GM06990 (cell line): ENCODE measurements around the gene MAP3K20.

Experiments
- DNase-seq: peaks from one replicate; pipeline ENCODE4 v3.0.0-alpha.2; 2011; ENCODE audit not compliant: insufficient read length; ENCODE audit errors: extremely low read depth
- H3K27me3 ChIP-seq: replicated peaks from 2 replicates; pipeline ENCODE4 v1.6.0; 2011; ENCODE audit warnings: low read length; ENCODE audit not compliant: control insufficient read depth, insufficient read depth
- H3K36me3 ChIP-seq: 2 replicates; pipeline ENCODE4 v1.5.1; 2011; ENCODE audit warnings: low read length; ENCODE audit not compliant: control insufficient read depth, insufficient read depth
- H3K4me3 ChIP-seq: replicated peaks from 2 replicates; pipeline ENCODE4 v1.5.1; 2011; ENCODE audit warnings: low read depth, mild to moderate bottlenecking, control low read depth, low read length
- TF ChIP-seq, protein P1 (sequence below): IDR thresholded peaks from 2 replicates; pipeline ENCODE4 v1.5.1; 2011; ENCODE audit warnings: low read length, control low read depth, mild to moderate bottlenecking, inconsistent platforms; ENCODE audit not compliant: insufficient read depth, poor library complexity, severe bottlenecking

Gene MAP3K20

DNA sequence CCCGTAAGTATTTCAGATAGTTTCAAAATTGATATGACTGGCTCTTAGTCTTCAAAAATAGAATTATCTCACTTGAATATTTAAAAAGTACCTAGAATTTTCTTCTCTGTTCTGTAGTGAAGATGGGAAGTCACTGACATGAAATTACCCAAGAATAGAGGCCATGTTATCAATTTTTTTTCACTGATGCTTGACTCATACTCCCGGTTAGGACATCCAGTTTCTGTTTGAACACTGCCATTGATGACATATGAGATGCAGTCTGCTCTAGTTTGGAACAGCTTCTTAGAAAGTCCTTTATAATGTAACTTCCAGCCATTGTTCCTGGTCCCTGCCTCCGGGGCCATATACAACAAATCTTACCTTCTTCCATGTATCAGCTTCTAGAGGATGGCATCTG lies 26.0 kb downstream of the MAP3K20 start:
- DNase-seq, result peak; percentile 28
- H3K36me3 ChIP-seq, result no peaks in the 10 kb centered on the region
- 0 out of 2 replicates have a peak overlapping the region, but pooled peaks have one; percentile 14 for H3K4me3 ChIP-seq
- TF ChIP-seq, protein P1, sequence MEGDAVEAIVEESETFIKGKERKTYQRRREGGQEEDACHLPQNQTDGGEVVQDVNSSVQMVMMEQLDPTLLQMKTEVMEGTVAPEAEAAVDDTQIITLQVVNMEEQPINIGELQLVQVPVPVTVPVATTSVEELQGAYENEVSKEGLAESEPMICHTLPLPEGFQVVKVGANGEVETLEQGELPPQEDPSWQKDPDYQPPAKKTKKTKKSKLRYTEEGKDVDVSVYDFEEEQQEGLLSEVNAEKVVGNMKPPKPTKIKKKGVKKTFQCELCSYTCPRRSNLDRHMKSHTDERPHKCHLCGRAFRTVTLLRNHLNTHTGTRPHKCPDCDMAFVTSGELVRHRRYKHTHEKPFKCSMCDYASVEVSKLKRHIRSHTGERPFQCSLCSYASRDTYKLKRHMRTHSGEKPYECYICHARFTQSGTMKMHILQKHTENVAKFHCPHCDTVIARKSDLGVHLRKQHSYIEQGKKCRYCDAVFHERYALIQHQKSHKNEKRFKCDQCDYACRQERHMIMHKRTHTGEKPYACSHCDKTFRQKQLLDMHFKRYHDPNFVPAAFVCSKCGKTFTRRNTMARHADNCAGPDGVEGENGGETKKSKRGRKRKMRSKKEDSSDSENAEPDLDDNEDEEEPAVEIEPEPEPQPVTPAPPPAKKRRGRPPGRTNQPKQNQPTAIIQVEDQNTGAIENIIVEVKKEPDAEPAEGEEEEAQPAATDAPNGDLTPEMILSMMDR, result no peak
- H3K27me3 ChIP-seq, result no peaks in the 10 kb centered on the region

DNA sequence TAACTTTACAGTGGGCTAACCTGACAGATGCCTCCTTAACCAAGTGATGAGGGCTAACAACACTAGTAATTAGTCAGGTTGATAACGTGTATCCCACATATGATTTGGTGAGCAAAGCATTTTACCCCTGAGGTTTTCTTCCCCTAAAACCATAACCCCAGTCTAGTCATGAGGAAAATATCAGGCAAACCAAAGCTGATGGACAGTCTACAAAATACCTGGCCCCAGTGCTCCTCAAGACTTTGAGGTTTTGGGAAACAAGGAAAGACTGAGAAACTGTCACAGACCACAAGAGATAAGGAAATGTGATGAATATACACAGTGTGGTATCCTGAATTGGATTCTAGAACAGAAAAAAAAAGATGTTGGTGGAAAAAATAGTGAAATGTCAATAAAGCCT lies 28.5 kb downstream of the MAP3K20 start:
- H3K4me3 ChIP-seq, result no peak overlapping the region
- H3K36me3 ChIP-seq, result no peaks in the 10 kb centered on the region
- no peaks in the 10 kb centered on the region for H3K27me3 ChIP-seq
- TF ChIP-seq, protein P1, result no peak
- no peak for DNase-seq

DNA sequence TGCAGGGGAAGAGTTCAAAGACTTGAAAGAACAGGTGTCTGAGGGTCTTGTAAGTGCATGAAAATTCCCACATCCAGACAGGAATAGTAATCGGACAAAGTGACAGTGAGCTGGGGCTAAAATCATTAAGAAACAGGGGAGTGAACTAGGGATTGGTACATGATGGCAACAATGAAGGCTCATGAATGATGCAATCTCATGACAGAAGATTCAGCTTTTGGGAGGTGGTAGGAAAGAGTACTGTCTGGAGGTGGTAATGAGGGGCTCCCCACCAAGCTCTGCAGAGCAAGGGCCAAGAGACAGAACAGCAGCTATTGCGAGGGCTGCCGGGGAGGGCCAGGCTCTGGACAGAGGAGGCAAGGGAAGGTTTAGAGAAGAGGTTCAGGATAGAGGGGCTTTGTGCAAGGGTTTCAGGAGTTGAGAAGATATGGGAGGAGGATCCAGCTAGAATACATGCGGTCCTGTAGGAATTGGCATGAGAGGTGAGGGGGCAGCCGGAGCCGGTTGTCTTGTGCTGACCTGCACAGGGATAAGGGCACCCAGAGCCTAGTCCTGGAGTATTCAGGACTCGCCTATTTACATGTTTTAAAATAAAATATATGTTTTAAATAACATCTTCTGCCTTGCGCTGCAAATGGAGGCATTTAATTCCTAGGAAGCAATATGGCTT lies 31.4 kb downstream of the MAP3K20 start:
- no peak for DNase-seq
- no peaks in the 10 kb centered on the region for H3K27me3 ChIP-seq
- no peaks in the 10 kb centered on the region for H3K36me3 ChIP-seq
- H3K4me3 ChIP-seq, result no peak overlapping the region
- TF ChIP-seq, protein P1, result no peak

DNA sequence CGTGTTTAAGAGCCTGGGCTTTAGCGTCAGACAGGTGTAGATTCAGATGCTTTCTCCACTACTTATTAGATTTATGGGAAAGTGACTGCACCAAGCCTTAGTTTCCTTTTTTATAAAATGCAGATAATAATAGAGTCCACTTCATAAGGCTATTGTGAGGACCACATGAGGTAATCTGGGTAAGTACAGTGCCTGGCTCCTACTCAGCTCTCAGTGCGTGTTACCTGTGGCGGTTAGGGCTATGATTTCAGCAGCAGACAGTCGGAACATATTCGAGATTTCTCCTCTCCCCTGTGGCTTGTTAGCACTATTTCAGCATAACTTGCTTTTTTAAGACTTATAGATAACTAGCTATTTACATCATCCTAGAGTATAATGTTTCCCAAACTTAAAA lies 32.0 kb downstream of the MAP3K20 start:
- TF ChIP-seq, protein P1, result no peak
- no peak for DNase-seq
- Histone ChIP-seq H3K4me3 (no peak overlapping the region), H3K36me3 (no peaks in the 10 kb centered on the region), H3K27me3 (no peaks in the 10 kb centered on the region)

DNA sequence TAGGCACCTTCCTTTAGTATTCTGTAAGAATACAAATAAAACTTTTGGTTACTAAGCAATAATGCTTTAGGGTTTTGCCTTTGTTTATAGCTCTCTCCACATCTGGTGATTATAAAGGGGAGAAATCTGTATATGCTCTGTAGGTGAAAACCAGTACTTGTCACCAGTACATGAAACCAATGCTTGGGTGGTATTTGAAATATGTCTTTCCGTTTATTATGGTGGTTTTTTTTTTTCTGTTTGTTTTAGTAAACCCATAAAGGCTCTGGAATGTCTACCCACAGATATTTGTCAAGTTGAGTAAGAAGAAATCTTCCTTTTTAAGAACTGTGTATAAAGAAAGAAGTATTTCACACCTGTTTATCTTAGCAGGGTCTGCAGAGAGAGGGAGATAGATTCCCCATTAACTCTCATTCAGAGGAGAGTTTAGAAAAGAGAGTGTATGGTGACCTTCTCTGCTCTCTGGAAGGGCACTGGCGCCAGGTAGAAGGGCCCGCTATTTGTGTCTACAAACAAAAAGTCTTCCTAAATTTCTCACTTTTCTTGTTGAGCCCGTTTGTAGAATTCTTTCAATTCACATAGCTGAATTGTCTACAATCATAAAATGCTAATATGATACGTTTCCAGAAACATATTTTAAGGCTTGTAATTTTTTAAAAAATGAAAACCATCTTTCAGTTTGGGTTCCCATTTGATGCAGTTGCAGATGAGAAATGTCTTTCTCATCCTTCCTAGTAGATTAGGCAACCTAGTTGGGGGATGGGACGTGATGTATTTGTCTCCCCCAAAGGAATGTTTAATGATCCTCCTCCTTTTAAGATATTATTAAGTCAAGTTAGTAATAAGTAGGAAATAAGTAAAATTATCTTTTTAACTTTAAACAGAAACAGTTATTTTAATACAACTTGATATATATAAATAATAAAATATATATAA lies 33.9 kb downstream of the MAP3K20 start:
- Histone ChIP-seq H3K27me3 (no peaks in the 10 kb centered on the region), H3K4me3 (no peak overlapping the region), H3K36me3 (no peaks in the 10 kb centered on the region)
- TF ChIP-seq, protein P1, result no peak
- DNase-seq, result no peak
